Hematopoietic multipotent progenitor cell treated with erythropoietin and hydrocortisone succinate and interleukin-3 and kit ligand, for 4 days (in vitro differentiated cells): ENCODE data around the gene CCDC40.
"Not testable (repeated sequence)": the region's sequence is repeated elsewhere in the genome, so short reads cannot be mapped to it uniquely, and the experiment has no call there.

Experiments used
- DNase-seq: peaks from one replicate; pipeline ENCODE4 v3.0.0-alpha.2; 2015

CCDC40 gene

GRCh38 chr17:80023481-80024205, 12.8 kb upstream of the CCDC40 start:
- no peak for DNase-seq

- DNase-seq = no peak
Observed at GRCh38 chr17:80024206-80024972, 12.1 kb upstream of the CCDC40 start.

GRCh38 chr17:80025140-80025539, 11.3 kb upstream of the CCDC40 start:
- no peak for DNase-seq

GRCh38 chr17:80025796-80026195, 10.6 kb upstream of the CCDC40 start:
- no peak for DNase-seq

- DNase-seq = no peak
Observed at GRCh38 chr17:80026359-80027042, 9.9 kb upstream of the CCDC40 start.

- DNase-seq = no peak
Observed at GRCh38 chr17:80027043-80027435, 9.4 kb upstream of the CCDC40 start.

- no peak for DNase-seq
Observed at GRCh38 chr17:80028030-80028429, 8.4 kb upstream of the CCDC40 start.

- DNase-seq = peak; percentile 68
Observed at GRCh38 chr17:80029258-80029974, 7.0 kb upstream of the CCDC40 start.

- DNase-seq = no peak
Observed at GRCh38 chr17:80030730-80031410, 5.6 kb upstream of the CCDC40 start.

GRCh38 chr17:80031691-80032430, 4.6 kb upstream of the CCDC40 start:
- DNase-seq = no peak

GRCh38 chr17:80032614-80033171, 3.7 kb upstream of the CCDC40 start:
- DNase-seq = no peak

GRCh38 chr17:80033840-80034239, 2.6 kb upstream of the CCDC40 start:
- no peak for DNase-seq

GRCh38 chr17:80034791-80035686, 1.4 kb upstream of the CCDC40 start:
- DNase-seq = peak; percentile 70

GRCh38 chr17:80035687-80035936, 830 bp upstream of the CCDC40 start, which contains the start of gene TBC1D16:
TSS of gene TBC1D16 (minus strand) at chr17:80035872. CDS start at chr17:80013547, 22,325 bp downstream.
- no peak for DNase-seq

- peak; percentile 53 for DNase-seq
Observed at GRCh38 chr17:80036715-80037477, 454 bp downstream of the CCDC40 start.

GRCh38 chr17:80043963-80044362, 7.5 kb downstream of the CCDC40 start:
- no peak for DNase-seq

GRCh38 chr17:80045703-80046102, 9.3 kb downstream of the CCDC40 start:
- no peak for DNase-seq

- DNase-seq = not testable (repeated sequence)
Observed at GRCh38 chr17:80046709-80047108, 10.3 kb downstream of the CCDC40 start.

- no peak for DNase-seq
Observed at GRCh38 chr17:80047176-80047575, 10.7 kb downstream of the CCDC40 start.

- no peak for DNase-seq
Observed at GRCh38 chr17:80049986-80050385, 13.5 kb downstream of the CCDC40 start.
